NK-92 (cell line): ENCODE measurements around the gene NOLC1.

ENCODE experiments used
- DNase-seq: peaks from one replicate; lab custom pipeline; 2025; ENCODE audit not compliant: unreplicated experiment; lab: John Stamatoyannopoulos, UW

NOLC1 gene

DNA sequence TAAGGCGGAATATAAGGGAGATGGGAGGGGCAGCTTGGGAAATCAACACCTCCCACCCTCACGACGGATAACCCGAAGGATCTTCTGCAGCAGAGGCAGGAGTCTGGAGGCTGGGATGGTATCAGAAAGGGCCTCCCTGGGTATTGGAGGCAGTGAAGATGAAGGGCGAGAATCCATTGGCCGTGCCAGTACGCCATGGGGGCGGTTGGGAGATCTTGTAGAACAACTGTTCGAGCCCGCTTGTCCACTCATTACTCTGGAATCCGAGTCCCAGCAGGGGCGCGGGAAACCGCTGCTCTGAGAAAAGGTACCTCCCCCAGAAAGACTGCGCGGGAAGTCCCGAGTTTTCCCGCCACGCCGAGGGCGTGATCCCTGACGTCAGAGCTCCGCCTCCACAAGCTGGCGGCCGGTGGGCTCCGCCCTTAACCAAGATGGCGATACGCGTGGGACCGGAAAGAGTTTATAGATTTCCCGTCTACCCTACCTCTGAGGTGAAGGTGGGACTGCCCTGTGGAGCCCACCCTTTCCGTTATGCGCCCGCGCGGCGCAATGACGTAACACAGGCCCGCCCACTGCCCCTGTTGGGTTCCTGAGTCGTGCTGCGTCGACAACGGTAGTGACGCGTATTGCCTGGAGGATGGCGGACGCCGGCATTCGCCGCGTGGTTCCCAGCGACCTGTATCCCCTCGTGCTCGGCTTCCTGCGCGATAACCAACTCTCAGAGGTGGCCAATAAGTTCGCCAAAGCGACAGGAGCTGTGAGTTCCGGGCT is at the start of gene NOLC1:
Gene NOLC1, plus strand, starts transcription at position 616 of the 771 bp plus-strand sequence. Its CDS starts 22 bp downstream, at position 638.
- DNase-seq: peak; percentile 91

DNA sequence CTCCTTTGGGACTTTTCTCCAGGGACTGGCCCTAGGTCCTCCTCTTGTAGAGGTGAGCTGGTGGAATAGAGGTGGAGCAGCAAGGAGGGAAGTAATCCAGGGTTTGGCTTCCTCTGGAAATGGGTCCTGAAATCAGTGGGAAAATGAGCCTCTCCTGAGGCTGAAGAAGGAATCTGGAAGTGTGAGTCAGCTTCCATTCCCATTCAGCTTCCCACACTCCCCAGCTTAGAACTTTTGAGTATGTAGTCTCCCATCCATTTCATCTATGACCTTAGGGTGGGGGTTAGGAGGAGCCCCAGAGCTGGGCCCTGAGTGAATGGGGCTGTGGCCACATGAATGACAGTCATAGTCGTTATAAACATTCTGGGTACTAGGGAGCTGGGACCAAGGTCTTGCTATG is 49.8 kb upstream of the NOLC1 start:
- no peak for DNase-seq

DNA sequence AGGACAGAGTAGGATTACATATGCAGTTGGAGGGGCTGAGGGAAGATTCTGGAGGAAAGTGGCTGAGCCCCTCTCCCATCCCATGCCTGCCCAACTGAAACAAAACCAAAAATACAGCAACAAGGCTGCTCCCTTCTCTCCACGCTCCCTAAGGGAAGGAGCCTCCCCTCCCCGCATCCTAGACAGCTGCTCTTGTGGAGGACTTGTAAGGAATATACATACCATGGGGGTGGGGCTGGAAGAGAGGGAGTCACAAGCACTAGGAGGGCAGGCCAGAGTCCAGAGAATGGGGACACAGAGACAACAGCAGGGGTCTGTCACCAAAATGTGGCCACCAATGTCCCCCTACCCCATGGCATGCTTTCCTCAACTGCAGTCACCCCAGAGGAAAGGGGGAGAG is 45.2 kb upstream of the NOLC1 start:
- no peak for DNase-seq

DNA sequence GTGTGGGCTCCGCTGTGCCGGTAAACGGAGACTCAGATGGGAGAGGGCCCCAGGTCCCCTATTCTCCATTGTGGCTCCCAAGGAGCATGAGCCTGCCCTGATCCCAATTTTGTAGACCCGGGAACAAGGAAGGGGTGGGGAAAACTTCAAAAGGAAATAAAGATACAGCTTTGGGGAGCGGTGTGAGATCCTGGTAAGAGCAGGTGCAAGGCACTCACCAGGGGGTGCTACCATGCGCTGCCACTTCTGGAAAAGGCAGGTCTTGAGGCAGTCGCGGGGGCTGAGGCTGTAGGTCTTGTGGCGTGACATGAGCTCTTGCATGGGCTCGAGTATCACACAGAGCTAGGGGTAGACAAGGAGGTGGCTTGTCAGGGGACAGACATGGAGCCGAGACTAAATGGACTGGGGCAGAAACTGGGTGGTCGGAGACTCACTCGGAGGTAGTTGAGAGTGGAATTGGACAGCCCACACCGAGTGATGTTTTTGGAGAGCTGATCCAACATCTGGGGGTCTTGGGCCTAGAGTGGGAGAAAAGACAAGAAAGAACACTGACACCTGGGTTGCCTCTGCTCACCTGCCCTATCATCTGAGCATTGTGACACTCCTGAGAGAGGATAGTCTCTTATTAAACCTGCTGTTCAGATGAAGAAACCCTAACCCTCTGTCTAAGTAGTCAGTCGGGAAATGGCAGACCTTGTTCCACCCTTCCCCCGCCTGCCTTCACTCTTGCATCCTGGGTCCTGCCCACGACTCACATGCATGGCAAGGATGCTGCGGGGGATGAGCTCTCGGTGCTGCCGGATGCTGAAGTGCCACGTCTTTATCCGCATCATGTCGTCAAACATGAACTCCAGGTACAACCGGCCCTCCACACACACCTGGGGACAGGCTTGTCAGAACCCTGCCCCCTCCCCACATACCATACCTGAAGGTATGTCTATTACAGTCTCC is 42.7 kb upstream of the NOLC1 start:
- no peak for DNase-seq

DNA sequence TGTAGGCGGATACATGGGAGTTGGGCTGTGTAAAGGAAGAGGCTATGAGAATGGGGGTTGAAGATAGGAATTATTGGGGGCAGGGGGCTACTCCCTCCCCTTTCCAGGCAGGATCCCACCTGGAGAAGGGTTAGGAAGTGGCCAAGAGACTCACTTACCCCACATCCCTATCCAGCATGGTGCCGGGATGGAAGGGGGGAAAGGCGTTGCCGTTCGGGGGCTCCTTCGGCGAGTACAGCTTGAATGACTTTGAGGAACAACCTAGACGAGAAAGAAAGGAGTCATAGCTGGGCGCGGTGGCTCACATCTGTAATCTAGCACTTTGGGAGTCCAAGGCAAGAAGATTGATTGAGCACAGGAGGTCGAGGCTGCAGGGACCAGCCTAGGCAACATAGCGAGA is 40.9 kb upstream of the NOLC1 start:
- DNase-seq: no peak

DNA sequence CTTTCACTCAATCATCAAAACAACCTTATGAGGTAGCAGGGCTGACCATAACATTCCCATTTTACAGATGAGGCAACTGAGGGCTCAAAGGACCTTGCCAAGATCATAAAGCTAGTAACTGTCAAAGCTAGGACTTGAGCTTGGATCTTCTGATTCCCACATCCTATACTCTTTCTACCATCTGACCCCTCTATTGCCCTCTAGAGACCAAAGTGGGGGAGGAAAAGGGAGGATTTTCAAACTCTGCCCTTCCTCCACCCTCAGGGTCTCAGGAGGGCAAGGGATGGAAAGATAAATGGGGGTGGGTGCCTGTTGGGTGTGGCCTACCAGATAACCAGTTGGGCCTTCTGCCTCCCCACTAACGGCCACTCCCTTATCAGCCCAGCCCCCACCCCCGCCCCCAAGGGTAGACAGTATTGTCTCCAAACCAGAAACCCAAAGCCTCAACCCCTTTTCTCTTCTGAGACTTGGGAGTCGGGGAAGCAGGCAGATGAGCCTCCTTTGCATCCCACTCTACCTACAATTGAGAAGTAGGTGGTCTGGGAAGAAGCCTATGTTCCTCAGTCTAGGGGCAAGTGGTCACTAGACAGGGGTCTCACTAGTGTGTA is 39.9 kb upstream of the NOLC1 start:
- DNase-seq: no peak

DNA sequence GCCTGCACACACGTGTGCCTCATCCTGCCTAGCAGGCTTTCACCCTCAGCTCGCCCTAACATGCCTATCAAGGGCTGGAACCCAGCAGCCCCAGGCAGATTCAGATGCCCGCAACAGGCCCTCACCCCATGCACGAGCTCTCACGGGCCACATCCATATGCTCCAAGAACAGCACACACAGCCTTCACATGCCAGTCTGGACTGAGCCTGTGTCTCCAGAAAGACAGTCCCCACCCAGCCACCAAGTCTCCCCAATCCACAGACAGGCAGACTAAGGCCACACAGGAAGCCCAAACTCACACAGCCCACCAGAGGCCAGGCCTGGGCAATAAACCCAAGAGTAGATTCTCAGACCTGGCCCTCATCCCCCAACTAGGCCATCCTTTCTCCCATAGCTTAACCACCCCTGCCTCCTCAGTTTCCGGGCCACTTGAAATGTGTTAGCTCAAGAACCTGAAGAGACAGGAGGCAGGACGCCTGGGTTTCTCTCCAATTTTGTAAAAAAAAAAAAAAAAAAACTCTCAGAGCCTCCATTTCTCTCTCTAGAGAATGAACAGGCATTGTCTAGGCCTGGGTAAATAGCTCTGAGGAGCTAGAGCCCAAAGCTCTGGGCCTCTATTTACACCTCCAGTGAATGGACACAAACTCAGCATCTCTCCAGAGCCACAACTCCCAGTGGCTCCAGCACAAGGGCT is 38.8 kb upstream of the NOLC1 start:
- no peak for DNase-seq

DNA sequence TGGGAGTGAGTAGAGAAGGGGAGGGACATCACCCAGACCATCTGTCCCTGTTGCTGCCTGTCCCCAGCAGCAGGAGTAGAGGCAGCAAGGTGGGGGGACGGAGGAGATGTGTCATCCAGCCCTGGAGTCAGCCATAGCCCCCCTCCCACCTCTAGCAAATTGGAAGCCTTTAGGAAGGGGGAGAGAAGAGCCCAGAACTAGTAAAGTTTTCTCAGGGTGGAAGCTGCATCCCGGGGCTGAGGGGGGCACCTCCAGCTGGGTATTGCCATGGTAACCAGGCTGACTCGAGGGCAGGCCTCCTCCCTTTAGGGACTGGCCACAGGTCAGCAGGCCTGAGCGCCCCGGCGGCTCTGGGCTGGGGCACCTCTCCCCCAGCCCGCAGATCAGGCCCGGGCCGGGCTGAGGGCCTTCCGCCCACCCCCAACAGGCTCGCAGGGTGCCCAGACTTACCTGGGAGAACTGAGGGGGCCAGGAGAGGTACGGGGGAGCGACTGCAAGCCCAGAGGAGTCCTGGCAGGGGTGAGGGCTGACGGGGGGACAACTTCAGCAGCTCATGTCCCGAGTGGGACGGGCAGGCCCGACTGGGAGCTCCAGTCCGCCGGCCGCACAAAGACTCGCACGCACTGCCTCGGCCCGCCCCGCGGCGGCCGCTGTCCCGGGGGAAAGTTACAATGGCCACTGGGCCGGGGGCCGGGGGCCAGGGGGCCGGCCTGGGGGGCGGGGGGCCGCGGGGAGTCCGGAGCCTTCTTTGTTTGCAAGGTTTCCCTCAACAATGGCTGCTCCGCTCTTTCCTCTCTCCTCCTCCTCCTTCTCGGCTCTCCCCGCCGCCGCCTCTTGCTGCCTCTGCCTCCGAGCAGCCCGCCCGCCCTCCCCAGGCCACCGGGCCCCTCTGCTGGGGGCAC is 38.0 kb upstream of the NOLC1 start:
- DNase-seq: no peak

DNA sequence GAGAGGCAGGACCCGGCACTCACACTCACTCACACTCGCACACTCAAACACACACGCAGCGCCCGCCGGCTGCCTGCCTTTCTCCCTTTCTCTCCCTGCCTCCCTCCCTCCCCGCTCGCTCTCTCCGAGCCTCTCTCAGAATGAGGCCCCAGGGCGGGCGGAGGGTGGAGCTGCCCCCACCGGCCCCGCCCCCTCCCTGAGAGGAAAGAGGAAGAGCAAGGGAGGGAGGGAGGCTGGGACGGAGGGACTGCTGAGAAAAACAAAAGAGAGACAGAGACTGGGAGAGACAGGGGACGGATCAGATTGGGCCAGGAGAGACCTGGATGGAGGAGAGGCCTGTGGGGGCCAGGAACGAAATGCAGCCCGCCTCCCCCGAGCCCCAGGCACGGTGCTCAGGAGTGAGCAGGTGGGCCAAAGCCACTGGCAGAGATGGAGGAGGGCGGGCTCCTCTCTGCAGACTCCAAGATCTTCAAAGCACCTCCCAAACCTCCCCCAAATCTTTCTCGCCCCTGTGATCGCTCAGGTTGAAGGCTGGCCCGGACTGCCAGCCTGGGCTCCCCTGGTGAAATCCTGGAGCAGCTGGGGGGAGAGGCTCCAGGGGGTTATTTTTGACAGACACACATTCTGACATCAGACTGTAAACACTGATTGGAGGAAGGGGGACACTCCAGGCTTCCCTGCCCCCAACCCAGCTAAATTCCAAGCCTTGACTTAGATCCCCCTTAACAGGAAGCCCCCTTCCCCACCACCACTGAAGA is 37.1 kb upstream of the NOLC1 start:
- DNase-seq: no peak

DNA sequence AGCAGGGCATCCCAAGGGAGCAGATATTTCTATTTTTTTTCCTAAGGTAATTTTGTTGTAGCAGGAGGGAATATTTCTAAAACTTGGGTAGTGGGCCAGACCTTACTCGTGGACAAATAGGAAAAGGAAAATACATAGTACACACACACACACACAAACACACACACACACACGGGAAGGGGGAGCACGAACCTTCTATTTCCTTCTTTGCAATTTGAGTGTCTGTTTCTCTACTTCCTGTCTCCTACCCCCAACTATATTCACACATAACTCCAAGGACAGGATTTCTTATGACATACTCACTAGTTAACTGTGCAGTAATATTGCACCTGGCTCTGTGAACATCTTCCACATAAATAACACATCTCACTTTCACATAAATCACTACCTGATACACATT is 36.4 kb upstream of the NOLC1 start:
- DNase-seq: no peak

DNA sequence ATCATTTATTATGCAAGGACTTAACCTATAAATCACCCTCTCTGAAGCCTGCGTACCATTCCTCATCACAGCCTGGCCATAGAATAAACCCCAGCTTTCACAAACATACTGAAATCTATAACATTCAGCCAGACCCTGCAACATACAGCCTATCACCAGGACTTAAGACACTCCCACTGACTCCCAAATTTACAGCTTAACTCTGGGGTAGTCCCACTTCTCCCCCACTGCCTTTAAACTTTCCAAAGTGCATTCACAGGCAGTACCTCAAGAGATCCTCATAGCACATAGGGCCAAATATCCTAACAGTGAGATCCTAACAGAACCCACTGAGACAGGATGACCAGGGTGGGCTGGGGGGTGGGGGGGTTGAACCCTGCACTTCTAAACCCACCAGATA is 35.5 kb upstream of the NOLC1 start:
- DNase-seq: no peak

DNA sequence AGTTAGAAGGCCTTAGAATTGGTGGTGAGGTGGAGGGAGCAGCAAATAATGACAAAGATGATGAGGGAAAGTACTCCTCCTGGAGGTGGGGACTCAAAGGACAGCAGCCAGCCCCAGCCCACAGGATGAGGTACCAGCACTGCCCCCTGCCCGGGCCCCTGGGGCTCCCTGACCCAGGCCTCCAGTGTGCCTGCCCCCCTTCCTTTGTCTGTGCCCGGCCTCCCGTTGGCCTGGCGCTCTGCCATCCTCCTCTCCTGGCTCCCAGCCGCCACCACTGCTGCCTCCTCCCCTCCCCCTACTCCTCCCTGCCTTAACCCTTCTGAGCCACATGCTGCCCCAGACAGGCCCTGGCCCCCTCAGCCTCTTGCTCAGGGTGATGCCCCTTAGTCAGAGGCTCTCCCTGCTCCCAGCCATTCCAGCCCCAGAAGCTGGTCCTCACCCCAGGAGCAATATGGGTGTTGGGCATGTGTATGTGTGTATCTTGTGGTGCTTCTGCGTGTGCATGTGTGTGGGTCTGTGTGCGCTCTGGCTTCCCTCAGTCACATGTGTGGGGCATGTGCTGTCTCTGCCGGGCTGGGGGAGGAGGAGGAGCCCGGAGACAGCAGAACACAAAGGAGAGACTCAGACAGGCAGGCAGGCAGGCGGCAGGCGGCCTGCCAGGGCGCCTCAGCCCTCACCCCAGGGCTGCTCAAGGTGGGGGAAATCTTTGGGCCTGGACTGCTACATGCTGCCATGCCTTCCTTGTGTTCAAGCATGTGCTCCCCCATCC is 34.6 kb upstream of the NOLC1 start:
- DNase-seq: no peak

DNA sequence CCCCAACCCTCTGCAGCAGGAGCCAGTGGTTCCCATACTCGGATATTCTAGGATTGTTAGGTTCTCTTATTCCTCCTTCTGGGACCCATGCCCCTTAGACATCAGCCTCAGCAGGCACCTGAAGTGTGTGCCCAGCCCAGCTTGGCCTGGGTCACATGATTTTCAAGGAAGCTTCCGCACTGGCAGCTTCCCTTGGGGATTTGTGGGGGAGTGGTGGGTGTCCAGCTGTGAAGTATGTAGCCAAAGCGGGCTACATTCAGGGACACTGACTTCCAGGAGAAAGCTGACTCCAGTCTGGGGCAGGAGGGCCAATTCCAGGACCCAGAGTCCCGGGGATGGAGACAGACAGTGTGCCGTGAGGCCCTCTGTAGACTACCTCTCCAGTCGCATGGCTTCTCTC is 33.3 kb upstream of the NOLC1 start:
- DNase-seq: no peak

DNA sequence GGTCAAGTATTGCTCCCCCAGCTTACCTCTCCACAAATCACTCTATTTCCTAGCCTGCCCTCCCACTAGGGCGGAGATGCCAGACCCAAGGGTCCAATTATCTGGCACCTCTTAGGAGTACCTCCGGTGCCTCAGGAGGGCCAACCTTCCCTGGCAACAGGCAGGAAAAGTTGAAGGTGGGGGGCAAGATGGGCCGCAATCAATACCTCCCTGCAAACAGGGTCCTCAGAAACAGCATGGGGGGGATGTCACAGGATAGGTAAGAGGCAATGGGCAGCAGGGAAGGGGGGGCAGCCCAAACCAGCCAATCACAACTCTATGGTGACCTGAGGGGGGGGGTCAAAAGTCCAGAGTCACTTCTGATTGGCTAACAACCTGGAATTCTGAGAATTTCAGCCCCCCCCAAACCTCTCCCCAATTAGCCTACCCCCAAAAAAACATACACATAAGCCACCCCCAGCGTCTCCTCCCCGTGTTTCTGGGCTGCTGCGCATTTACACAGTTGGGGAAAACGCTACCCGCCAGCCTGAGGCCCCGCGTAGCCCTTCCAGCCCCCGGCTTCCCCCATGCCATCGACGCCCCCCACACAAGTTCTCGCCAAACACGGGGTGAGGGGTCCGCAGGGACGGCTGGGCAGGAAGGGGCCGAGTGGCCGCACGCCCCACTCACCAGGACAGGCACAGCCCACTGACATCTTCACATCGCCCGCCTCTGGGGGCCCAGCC is 32.6 kb upstream of the NOLC1 start:
- no peak for DNase-seq

DNA sequence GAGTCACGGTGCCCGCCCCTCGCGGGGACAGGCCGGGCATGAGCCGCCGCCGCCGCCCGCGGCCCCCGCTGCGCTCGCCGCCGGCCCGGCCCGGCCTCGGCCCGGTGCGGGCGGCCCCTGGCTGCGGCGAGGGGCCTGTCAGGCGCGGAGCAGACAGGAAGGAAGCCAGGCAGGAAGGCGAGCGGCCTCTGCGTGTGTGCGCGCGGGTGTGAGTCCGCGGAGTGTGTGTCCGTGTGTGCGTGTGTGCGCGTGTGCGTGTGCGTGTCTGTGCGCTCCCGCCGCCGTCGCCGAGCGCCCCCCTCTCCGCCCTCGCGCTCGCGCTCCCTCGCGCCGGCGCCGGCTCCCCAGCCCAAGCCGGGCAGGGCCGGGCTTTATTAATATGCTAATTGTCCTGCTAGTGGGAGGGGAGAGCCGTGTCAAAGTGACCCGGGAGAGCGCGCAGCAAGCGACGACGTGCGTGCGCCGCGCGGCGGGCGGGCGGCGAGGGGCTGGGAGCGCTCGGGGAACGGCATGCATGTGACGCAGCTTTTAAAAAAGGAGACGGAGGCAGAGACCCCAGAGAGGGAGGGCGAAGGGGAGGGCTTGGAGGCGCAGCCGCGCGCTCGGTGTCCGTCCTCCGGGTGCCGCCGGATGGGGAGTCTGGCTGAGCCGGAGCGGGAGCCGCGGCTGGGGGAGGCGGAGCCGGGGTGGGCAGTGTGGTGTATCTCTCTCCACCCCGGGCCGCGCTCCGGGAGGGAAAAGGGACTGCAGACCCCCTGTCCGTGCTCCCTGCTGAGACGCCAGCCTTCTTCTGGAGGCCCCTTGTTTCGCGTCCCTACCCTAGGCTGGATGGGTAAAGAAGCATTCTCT is 31.8 kb upstream of the NOLC1 start, which contains the start of gene LDB1:
Gene LDB1, minus strand, starts transcription at position 227 of the 849 bp plus-strand sequence. CDS start 258 bp downstream, outside the sequence.
- no peak for DNase-seq

DNA sequence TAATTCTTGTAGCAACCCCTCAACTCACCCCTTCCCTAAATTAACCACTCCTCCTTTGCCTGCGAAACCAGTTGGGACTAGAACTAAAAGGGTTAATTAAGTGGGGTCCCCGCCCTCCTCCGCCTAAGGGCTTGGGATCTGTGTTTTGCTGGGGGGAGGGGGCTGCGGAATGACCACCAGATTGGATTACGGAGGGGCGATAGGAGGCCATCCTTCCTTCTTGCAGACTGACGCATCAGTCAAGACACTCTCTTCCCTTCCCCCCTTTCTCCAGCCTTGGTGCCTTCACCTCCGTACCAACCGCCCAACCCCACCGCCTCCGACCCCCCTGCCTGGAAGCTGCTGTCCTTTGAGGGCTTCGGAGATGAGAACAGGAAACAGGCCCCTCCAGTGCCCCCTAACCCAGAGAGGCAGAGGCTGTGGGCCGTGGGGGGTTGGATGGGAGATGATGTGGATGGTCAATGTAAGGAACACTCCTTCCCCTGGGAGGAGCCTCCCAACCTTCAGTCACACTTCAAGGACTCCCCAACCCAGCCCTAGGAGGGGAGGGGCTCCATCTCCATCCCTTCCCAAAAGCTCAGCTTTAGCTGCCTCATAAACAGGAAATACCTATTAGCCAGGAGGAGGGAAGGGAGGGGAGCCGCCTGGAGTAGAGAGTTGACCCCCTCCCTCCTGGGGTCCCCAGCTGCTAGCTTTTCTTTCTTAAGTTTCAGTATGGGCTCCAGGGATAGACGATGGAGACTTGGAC is 31.0 kb upstream of the NOLC1 start:
- no peak for DNase-seq
